Measurements from ENCODE around the gene NTHL1.

- TF ChIP-seq CTCF (IDR thresholded peaks at IDR 0.05), result no peak
- no peak for TF ChIP-seq POLR2A (IDR thresholded peaks at IDR 0.05)
Measured at GRCh38 chr16:2072926-2073325, 25.3 kb upstream of the NTHL1 start.

Data from testis (tissue), 2 donors.